ENCODE data around the gene OGFR.
A peak's percentile ranks its signal among the peaks of the same experiment; 100 is the strongest.

Gene OGFR

DNA sequence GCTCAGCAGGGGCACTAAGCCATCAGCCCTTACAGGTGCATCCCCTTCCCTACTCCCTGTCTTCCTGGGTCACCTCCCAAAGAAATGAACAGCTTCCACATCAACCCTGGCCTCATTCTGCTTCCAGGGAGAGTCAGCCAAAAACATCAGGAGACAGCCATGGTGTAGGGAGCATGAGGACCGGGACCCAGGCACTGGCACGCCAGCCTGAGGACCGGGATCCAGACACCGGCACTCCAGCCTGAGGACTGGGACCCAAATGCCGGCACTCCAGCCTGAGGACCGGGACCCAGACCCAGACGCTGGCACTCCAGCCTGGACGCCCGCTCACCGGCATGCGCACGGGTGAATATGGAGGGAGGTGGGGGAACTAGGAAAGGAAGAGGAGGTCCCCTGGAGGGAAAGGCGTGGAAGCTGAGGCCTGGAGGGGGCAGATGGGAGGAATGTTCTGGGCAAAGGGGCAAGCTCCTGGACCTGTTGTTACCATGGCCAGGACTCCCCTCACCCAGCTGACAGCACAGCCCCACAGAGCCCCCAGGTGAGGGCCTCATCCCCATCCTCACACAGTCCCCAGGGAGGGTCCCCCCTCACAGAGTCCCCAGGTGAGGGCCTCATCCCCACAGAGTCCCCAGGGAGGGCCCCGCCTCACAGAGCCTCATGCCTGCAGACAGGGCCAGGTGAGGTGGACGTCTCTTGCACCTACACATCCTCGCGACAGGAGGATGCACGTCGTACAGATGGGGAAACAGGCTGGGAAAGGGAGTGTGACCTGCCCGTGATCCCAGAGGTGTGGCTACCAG lies 34.3 kb upstream of the OGFR start:
- no peak for DNase-seq

DNA sequence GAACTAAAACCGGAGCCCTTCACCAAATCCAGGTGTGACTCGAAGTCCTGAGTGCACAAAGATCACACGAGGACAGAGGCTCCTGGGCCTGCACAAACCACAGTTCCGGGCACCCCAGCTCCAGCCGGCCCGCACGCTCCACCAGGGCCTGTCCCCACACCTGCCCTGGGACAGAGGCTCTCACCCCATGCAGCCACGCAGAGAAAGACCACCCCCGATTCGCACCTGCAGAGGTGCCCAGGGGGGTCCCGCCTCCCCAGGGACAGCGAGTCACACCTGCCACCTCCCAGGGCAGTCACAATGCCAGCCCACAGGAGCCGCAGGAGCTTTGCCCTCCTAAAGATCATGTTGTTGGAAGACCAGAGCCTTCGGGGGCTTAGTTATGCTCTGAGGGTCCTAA lies 33.7 kb upstream of the OGFR start:
- DNase-seq, result no peak

DNA sequence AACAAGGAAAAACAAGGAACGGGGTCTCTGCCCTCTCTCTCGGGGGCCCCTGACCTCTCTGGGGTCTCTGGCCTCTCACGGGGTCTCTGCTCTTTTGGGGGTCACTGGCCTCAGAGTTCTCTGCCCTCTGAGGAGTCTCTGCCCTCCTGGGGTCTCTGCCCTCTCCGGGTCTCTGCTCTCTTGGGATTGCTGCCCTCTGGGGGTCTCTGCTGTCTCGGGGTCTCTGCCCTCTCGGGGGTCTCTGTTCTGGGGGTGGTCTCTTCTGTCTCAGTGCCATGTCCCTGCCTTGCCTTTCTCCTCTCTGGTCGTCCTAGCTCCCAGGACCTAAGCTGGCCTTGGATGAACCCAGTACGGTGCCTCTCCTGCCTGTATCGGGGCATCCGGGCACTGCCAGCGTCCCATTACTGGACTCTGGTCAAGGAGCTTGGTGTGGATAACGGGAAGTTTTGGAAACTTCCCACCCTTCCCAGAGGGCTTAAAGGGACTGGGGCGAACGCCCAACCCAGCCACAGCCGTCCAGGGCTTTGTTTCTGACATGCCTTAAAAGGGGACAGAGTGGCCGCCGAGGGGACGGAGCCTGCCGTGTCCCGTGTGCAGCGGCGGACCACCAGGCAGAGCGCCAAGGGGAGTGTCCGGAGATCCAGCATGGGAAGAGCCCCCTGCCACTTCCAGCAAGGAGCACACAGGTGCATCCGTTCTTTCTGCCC lies 33.1 kb upstream of the OGFR start:
- no peak for DNase-seq

DNA sequence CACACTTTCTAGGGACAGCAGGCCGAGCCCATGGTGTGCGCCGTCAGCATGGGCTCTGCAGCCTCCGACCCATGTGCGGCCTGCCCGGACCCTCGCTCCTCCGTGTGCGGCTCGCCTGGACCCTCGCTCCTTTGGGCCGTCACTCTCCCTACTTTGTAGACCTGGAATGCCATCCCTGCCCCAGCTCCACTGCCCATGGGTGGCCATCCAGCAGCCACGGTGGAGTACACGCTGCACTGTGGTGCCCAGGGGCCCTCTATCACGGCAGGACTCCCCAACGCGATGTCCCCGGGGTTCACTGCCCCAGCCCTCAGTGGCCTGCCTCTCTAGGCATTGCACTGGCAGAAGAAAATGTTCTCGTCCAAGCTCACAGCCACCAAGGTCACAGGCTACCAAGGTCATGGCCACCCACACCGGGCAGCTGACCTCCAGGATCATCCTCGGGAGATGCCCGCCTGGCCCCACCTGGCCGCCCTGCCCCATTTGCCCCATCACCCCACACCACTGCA lies 32.5 kb upstream of the OGFR start:
- DNase-seq, result no peak

DNA sequence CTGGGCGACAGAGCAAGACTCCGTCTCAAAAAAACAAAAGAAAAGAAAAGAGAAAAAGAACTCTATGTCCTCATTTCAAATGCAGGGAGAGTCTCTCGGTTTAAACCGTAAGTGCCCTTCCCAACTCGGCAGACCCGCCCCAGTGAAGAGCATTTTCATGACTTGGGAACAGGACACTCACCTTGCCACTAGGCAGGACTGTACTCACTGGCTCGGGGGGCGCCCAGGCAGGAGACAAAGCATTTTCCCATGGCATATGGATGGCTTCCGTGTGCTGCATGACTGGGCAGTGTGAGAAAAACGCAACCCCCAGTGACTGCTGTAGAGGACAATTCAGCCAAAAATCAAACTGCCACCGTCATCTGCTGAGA lies 32.0 kb upstream of the OGFR start:
- DNase-seq, result no peak

DNA sequence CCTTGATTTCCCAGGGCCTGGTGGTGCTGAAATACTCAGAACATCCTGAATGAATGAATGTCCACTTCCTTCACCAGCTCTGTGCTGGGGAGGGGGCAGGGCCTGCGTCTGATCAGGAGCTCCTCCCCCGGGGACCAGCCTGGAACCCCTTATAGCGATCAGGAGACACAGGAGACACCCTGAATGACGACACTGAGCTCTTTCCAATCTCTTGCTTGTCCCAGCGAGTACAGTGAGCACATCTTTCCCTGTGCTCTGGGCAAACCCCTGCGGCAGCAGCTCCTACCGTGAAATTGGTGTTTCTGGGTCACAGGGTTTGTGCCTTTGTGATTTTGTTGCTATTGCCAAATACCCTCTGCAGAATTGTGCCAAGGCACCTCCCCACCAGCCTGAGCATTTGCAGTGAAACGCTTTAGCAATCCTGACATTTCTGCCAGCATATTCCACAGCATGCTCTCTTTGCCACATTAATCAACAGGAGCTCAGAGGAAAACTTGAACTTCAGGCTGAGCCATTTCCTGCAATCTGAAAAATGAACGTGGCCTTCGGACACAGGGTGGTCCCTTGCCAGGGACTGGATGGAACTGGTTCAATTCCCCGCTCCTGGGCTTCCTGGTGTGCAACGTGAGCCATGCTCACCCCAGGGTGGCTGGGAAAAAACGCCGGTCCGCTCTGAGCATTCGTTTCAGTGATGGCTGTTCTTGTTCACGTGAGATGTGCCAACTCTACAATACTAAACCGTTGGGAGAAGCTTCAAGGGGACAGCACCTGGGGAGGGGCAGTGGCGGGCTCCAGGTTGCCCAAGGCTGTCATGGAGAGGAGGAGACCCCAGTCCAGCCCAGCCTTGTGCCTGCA lies 31.4 kb upstream of the OGFR start:
- peak in 1 of 2 donors; percentile 29 for DNase-seq

DNA sequence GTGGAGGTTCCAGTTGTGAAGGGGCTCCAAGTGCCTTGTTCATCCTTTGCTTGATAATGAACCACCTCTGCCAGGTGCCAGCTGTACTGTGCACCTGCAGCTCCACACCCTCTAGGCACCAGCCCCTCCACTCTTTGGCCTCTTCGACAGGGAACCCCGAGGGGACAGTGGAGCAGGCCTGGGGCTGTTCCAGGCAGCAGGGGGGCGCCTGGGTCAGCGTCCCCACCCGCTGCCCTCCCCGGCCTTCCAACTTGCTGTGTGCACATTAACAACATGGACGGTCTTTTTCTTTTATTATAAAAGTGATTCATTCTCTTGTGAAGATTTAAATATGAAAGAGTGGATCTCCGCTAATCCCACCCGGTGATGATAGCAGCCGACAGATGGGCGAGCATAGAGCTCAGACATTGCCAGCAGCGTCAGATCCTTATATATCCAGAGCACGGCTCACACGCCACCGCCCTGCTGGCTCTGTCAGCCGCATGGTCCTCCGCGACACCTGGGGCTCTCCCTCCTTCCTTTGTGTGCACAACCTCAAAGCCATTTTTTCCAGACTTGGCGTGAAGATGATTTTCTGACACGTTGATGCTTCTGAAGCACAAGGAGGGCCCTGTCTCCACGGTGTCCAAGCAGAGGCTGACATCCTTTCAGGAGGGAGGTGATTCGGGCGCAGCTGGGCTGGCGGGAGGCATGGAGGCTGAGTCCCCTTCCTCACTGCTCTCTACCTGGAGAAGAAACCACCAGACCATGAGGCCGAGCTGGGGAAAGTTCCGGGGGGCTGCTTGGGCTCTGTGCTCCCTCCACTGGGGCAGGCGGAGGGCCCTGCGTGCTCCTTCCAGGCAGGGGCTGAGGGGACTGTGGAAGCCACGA lies 30.6 kb upstream of the OGFR start:
- DNase-seq, result no peak

DNA sequence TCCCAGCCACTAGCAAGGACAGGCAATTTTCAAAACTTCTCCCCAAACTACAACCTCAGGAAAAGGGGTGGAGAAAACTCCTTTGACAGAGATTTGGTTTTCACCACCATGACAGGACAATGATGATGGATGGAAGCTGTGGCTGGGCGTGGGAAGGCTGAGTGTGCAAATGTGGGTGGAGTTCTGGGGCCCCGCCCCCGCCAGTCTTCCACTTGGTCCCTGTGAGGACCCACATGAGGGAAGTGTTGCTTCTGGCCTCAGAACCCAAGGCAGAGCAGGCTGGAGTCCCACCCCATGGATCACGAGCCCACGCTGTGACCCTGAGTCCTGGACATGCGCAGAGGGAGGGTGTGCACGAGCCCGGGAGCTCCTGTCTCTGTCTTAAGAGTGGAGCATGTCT lies 29.9 kb upstream of the OGFR start:
- DNase-seq, result peak in 1 of 2 donors; percentile 51

DNA sequence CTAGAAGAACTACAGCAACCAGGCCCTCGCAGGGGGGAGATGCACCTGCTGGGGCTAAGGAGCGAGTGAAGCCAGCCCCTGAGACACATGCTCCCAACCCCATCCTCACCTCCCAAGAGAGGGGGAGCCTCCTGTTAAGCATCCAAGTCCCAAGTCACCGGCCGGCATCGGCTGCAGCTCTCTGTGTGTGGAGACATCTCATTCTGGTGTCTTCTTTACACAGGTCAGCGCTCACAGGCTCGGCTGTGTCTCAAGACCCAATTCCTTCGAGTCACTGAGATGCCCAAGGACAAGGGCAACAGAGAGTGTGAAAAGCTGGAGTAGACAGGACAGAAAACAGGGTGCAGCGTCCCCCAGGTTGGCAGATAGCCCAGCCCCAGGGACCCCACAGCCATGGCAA lies 29.4 kb upstream of the OGFR start:
- no peak for DNase-seq

DNA sequence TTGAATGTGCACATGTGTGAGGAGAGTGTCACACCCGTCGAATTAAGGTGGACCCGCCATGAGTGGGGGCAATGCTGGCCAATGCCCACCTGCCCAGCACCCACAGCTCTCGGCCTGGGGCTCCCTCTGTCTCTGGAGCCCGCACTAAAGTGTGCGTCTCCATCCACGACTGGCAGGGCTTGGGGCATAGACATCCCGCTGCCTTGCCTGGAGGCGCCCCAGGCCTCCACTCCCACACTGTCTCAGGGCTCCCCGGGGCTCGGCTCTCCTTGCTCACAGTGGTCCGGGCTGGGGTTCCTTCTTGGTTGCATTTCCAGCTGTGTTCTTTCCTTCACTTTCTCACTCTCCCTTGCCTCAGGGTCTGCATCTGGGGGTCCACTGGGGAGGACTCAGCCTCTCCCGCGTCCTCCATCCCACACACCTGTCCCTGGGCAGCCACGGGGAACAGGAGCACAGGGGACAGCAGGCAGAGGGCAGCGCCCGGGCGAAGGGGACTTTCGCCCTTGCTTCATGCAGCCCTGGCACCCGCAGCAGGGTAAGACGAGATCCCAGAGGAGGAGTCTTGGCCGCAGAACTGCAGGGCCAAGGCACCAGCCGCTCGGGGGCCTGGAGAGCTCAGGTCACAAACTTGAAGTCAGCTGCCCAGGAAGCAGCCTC lies 28.5 kb upstream of the OGFR start:
- DNase-seq, result no peak

DNA sequence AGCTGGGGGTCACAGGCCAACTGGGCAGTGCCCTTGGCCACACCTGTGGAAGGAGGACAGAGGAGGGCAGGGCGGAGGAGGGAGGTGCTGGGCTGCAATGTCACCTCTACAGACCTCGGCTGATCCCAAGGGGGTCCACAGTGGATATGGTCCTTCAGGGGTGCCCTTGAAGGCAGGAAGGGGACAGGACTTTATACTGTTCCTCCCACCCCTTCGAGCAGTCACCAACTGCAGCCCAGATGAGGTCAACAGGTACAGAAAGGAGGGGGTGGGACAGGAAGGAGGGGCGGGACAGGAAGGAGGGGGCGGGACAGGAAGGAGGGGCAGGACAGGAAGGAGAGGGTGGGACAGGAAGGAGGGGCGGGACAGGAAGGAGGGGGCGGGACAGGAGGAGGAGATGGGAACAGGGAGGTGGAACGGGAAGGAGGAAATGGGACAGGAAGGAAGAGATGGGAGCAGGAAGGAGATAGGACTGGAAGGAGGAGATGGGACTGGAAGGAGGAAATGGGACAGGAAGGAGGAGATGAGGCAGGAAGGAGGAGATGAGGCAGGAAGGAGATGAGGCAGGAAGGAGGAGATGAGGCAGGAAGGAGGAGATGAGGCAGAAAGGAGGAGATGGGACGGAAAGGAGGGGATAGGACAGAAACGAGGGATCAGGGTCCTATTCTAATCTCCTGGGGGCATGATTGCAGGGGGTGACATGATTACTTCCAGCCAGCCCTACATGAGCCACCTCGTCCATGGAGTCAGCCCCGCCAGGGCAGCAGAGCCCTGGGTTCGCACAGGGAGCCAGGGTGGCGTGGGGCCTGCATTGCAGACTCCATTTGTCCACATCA lies 27.7 kb upstream of the OGFR start:
- no peak for DNase-seq

DNA sequence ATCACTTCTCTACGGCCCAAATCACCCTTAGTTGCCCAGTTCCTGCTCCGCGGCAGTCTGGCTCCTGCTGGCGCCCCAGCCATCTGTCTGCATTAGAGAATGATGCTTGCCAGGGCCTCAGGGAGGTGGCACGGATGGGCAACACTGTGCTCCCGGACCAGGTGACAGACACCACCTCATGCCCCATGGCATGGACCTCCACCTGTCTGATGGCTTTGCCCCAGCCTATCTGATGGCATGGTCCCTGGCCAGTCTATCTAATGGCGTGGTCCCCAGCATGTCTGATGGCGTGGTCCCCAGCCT lies 27.2 kb upstream of the OGFR start:
- no peak for DNase-seq

DNA sequence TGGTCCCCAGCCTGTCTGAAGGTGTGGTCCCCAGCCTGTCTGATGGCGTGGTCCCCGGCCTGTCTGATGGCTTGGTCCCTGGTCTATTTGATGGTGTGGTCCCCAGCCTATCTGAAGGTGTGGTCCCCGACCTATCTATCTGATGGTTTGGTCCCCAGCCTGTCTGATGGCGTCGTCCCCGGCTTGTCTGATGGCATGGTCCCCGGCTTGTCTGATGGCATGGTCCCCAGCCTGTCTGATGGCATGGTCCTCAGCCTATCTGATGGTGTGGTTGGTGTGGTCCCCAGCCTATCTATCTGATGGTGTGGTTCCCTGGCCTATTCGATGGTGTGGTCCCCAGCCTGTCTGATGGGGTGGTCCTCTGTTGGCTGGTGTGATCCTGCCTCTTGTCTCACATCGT lies 26.6 kb upstream of the OGFR start:
- DNase-seq, result no peak

DNA sequence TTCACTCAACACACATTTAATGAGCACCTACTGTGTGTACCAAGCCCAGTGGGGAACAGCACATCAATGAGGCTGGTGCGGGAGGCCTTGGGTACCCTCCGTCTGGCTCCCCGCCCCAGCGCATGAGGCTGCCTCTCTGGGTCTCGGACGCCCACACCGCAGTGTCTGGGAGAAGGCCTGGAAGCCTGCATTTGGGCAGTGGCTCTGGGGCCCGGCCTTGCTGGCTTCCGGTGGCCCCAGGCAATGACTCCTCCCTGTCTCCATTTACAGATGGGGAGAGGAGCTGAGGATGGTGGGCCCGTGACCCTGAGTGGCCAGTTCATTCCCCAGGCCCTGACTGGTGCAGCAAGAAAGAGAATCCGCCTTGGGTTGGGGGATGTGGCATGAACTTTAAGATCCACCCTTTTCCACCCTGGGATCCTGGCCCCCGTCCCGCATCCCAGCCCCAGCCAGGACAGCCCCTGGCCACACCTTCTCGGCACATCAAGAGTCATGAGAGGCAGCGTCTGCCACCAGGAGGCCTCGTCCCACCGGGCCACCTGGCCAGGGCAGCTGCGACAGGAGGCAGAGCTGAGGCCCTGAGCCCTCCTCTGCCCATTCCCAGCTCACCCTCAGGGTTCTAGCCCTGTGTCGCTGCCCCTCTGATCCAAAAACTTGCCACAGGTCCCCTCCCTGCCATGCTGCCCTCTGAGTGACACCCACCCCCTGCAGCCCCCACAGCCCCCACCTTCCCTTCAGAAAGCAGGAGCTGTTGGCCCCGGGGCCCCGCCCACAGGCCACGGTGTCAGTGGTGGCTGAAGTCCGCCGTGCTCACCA lies 25.8 kb upstream of the OGFR start:
- DNase-seq, result no peak

DNA sequence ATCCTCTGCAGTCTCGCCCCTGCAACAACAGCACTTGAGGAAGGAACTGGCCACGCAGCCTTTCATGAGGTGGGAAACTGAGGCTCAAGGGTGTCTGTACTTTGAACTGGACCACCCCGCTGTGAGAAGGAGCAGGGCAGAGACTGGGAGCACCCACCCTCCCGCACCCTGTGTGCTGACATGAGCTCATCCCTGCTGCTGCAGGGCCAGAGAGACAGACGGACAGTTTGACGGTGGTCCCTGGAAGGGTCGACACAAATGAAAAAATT lies 25.3 kb upstream of the OGFR start:
- no peak for DNase-seq

DNA sequence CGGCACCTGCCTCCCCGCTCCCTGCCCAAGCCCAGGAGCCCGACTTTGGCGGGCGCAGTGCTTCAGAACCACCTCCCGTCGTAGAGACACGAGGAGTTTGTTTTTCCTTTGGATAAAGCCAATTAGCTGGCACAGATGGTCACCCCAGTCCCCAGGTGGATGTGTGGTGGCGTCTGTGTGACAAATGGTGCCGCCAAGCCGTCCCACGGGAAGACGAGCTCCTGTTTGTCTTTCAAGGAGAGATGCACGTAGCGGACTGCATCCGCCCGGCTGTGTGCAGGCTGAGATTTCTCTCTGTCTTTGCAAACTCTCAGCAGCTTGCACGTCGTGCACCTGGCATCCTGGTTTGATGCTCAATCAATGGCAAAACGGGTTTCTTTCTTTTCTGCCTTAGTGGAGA lies 24.4 kb upstream of the OGFR start:
- DNase-seq, result no peak

DNA sequence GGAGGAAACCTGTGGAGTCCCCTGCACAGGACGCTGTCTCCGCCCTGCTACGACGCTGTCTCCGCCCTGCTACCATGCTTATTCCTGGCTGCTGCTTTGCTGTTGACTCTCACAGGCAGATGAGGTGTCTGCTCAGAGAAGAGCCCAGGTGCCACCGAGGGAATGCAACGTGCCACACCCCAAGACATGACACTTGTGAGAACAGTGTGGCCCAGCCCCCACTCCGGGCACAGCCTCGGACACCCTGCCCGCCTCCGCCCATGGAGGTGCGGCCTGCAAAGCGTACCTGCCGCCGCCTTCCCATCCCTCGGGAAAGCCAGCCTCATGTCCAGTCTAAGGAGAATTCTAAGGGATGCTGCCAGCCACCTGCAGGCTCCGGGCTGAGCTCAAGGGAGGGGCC lies 23.9 kb upstream of the OGFR start:
- no peak for DNase-seq

DNA sequence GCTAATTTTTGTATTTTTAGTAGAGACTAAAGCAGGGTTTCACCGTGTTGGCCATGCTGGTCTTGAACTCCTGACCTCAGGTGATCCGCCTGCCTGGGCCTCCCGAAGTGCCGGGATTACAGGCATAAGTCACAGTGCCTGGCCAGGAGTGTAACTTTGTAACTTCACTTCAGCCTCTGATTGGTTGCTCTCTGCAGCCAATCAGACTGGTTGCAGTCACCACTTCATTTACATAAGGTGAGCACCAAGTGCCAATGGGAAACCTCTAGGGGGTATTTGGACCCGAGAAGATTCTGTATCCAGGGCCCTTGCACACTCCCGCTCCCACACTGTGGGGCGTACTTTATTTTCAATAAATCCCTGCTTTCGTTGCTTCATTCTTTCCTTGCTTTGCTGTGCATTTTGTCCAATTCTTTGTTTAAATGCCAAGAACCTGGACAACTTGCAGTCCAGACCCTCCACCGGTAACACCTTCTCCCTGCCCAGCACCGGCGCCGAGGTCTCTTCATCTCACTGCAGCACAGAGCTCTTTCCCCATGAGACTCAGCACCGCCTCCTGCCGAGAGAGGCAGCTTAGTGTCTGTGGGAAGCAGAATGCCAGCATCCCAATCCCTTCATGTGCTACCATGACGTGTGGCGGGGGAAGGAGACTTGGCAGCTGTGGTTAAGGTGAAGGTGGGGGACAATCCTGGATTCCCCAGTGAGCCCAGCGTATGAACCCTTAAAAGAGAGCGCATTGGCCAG lies 22.3 kb upstream of the OGFR start:
- DNase-seq, result no peak

DNA sequence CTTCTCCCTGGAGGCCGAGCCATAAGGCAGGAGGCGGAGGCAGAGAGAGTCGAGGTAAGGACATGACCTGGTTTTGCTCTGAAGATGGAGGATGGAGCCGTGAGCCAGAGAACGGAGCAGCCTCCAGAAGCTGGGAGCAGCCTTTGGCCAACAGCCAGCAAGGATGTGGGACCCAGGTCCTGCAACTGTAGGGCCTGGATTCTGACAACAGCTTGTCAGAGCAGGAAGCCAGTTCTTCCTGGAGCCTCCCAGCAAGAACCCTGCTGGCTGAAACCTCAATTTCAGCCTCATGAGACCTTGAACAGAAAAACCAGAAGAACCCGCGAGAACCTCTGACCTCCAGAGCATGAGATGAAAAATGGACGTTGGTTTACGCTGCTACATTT lies 21.7 kb upstream of the OGFR start:
- no peak for DNase-seq

DNA sequence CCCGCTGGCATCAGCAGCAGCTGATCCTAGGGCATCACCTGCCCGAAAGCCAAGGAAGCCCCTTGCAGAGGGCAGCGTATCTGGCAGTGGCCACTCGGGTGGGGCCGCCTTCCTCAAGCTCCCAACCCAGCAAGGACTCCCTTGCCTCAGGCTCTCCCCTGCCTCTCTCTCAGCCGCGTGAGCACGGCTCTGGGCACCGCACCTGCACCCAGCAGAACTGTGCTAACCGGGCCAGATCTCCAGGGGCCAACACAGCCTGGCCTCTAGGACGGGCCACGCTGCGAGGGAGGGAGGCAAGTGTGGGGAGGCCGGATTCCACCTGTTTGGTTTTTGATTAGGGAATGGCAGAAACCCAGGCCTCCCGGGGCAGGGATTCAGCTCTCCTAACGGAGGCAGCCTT lies 20.1 kb upstream of the OGFR start:
- DNase-seq, result no peak

Data from inflammatory macrophage treated with lipopolysaccharide for 1 hour (primary cell).